SU-DHL-6 (cell line): ENCODE results near the gene LRP1B.

Experiments
- H2AFZ ChIP-seq: fragments of 200-600 bp; sonication (generic); 2 replicates; pipeline ENCODE4 v1.6.1; 2014; ENCODE audit warnings: low read depth, mild to moderate bottlenecking, moderate library complexity, mixed read lengths, antibody characterized with exemption, low read length; ENCODE audit not compliant: severe bottlenecking
- H3F3A ChIP-seq: fragments of 200-600 bp; shearing (Covaris generic); 2 replicates; pipeline ENCODE4 v1.6.0; 2016; ENCODE audit warnings: antibody characterized with exemption, mild to moderate bottlenecking; ENCODE audit not compliant: insufficient read depth
- H3K27ac ChIP-seq: fragments of 200-600 bp; sonication (generic); 2 replicates; pipeline ENCODE4 v1.5.1; 2016; ENCODE audit warnings: low read depth, mild to moderate bottlenecking, low read length, moderate library complexity, mixed read lengths
- H3K27me3 ChIP-seq: fragments of 200-600 bp; sonication (generic), shearing (Covaris generic); 2 replicates; pipeline ENCODE4 v1.6.0; 2014; ENCODE audit warnings: mild to moderate bottlenecking, low read length
- H3K36me3 ChIP-seq: fragments of 200-600 bp; sonication (generic); 2 replicates; pipeline ENCODE4 v1.6.1; 2014; ENCODE audit warnings: mild to moderate bottlenecking, low read length, mixed read lengths
- H3K4me2 ChIP-seq: fragments of 300-600, 200-600 bp; shearing (Covaris generic), sonication (generic); 2 replicates; pipeline ENCODE4 v1.6.0; 2014; ENCODE audit warnings: low read length, low read depth, mild to moderate bottlenecking; ENCODE audit not compliant: poor library complexity, severe bottlenecking
- H3K4me3 ChIP-seq: fragments of 200-600 bp; sonication (generic); 2 replicates; pipeline ENCODE4 v1.5.1; 2014; ENCODE audit warnings: antibody characterized with exemption, low read length, mild to moderate bottlenecking, mixed read lengths; ENCODE audit not compliant: insufficient read depth, poor library complexity, severe bottlenecking
- H3K79me2 ChIP-seq: fragments of 200-600 bp; sonication (generic); 2 replicates; pipeline ENCODE4 v1.6.1; 2014; ENCODE audit warnings: mild to moderate bottlenecking, low read length, moderate library complexity; ENCODE audit not compliant: insufficient read depth
- H3K9ac ChIP-seq: fragments of 200-600 bp; sonication (generic); 2 replicates; pipeline ENCODE4 v1.7.0; 2014; ENCODE audit warnings: mild to moderate bottlenecking, low read length
- H3K9me2 ChIP-seq: fragments of 200-600 bp; sonication (generic); replicated peaks from 2 replicates; pipeline ENCODE4 v1.6.1; 2014; ENCODE audit warnings: low read length; ENCODE audit not compliant: insufficient read depth
- H3K9me3 ChIP-seq: fragments of 200-600 bp; sonication (generic); 2 replicates; pipeline ENCODE4 v1.6.1; 2014; ENCODE audit warnings: low read length, mixed read lengths; ENCODE audit not compliant: insufficient read depth
- H4K20me1 ChIP-seq: fragments of 200-600 bp; sonication (generic); 2 replicates; pipeline ENCODE4 v1.6.1; 2014; ENCODE audit warnings: low read depth, mild to moderate bottlenecking, antibody characterized with exemption, low read length, moderate library complexity, mixed read lengths
- EZH2phosphoT487 ChIP-seq: fragments of 200-600 bp; sonication (generic), shearing (Covaris generic); conservative IDR thresholded peaks from 2 replicates; pipeline ENCODE4 v1.6.1; 2018; ENCODE audit warnings: mild to moderate bottlenecking, antibody characterized with exemption, low read length, moderate library complexity, mixed read lengths
- TF ChIP-seq, protein P1 (sequence below): fragments of 200-600 bp; sonication (generic); IDR thresholded peaks from one replicate; pipeline ENCODE4 v1.5.1; 2017; ENCODE audit warnings: antibody characterized with exemption, mild to moderate bottlenecking, low read length, moderate library complexity; ENCODE audit not compliant: insufficient read depth, poor library complexity, severe bottlenecking

Gene LRP1B

DNA sequence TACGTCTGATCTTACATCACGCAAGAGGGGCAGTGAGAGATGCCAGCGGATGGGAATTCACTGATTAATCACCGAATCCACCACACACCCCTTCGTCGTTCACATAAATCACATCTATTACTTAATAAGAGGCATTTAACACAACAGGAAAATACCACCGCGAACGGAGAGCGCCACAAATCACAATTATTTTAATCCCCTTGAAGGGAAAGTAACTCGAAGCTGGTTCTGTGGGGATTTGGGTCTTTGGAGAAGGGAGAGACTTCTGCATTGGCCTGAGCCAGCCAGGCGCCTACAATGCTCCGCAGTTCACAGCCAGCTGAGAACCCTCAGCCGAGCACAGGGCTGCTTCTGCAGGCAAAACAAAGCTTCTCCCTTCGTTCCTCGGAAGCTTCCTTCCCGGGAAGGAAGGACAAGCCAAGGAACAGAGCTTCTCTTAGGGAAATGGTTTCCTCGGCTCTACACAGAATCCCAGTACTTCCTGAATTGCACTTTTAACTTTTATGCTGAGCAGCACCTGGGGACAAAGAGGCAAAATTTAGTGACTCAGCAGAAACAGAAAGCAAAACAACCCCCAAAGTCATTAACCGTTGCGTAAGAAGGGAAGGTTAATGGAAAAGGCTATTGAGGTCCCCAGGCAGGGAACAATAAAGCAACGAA is at the start of gene LRP1B:
Gene LRP1B (minus strand): TSS at position 7 of the 660 bp plus-strand sequence. CDS start 287 bp downstream, outside the sequence.
- Histone ChIP-seq H3K4me3 (no peak within 1 kb of the TSS), H3K4me2 (no peak within 1 kb of the TSS), H3K9ac (no peak within 1 kb of the TSS), H3K36me3 (no peaks in the 10 kb centered on the region), H2AFZ (no peak within 1 kb of the TSS), H3K79me2 (no peaks in the 10 kb centered on the region), H4K20me1 (no peaks in the 10 kb centered on the region), H3K9me3 (no peaks in the 10 kb centered on the region), H3K27me3 (no peaks in the 10 kb centered on the region), H3K27ac (no peak within 1 kb of the TSS), H3K9me2 (no peaks in the 10 kb centered on the region), H3F3A (no peaks in the 10 kb centered on the region)
- TF ChIP-seq, protein P1, sequence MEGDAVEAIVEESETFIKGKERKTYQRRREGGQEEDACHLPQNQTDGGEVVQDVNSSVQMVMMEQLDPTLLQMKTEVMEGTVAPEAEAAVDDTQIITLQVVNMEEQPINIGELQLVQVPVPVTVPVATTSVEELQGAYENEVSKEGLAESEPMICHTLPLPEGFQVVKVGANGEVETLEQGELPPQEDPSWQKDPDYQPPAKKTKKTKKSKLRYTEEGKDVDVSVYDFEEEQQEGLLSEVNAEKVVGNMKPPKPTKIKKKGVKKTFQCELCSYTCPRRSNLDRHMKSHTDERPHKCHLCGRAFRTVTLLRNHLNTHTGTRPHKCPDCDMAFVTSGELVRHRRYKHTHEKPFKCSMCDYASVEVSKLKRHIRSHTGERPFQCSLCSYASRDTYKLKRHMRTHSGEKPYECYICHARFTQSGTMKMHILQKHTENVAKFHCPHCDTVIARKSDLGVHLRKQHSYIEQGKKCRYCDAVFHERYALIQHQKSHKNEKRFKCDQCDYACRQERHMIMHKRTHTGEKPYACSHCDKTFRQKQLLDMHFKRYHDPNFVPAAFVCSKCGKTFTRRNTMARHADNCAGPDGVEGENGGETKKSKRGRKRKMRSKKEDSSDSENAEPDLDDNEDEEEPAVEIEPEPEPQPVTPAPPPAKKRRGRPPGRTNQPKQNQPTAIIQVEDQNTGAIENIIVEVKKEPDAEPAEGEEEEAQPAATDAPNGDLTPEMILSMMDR: no peak
- TF ChIP-seq EZH2phosphoT487: no peak

DNA sequence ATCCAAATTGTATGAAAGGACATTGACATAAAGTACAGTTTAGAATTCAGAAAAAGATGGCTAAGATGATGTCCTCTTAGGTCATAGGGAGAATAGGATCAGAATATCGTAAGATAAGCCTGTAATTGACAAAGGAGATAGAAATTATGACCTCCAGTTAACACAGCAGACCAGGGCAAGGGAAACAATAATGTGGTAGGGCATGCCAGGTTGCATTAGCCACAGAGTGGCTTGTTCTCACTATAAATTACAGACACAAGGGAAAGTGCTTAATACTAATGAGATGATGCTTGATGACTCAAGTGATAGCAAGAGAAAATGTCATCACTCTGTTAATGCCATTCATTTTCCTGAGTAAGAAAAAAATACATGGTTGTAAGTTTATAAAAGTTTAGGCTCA is 48.9 kb upstream of the LRP1B start:
- TF ChIP-seq, protein P1: no peak
- no peak for TF ChIP-seq EZH2phosphoT487
- H3K4me3 ChIP-seq: no peak overlapping the region
- H3K9me2 ChIP-seq: no peaks in the 10 kb centered on the region
- no peaks in the 10 kb centered on the region for H3F3A ChIP-seq
- H2AFZ ChIP-seq: no peak overlapping the region
- no peaks in the 10 kb centered on the region for H4K20me1 ChIP-seq
- H3K9me3 ChIP-seq: no peaks in the 10 kb centered on the region
- no peaks in the 10 kb centered on the region for H3K27me3 ChIP-seq
- no peak overlapping the region for H3K27ac ChIP-seq
- no peak overlapping the region for H3K4me2 ChIP-seq
- no peak overlapping the region for H3K9ac ChIP-seq
- H3K36me3 ChIP-seq: no peaks in the 10 kb centered on the region
- H3K79me2 ChIP-seq: no peaks in the 10 kb centered on the region

- Histone ChIP-seq H3K4me3 (no peak overlapping the region), H3K79me2 (no peaks in the 10 kb centered on the region), H3K9me3 (no peaks in the 10 kb centered on the region), H3K4me2 (no peak overlapping the region), H3K9ac (no peak overlapping the region), H2AFZ (no peak overlapping the region), H3F3A (no peaks in the 10 kb centered on the region), H3K27me3 (no peaks in the 10 kb centered on the region), H3K36me3 (no peaks in the 10 kb centered on the region), H3K27ac (no peak overlapping the region), H4K20me1 (no peaks in the 10 kb centered on the region), H3K9me2 (no peaks in the 10 kb centered on the region)
- TF ChIP-seq, protein P1: no peak
- no peak for TF ChIP-seq EZH2phosphoT487
Observed at GRCh38 chr2:142178604-142179003, 47.8 kb upstream of the LRP1B start.
